Right renal pelvis (tissue), 4 donors: ENCODE measurements around the gene HACD2. TPM values are rescaled to one million over a fixed set of nuclear protein-coding genes. Genes with fewer than 3 reads are reported as not detected.

Experiments
- DNase-seq, 4 donors: peaks; one replicate each; pipeline ENCODE4 v3.0.0-alpha.2; 2013; ENCODE audit warnings: low read depth in 4 of 4, low spot score in 3 of 4, missing footprints in 1 of 4
- polyA plus RNA-seq, 4 donors: library from polyadenylated mRNA; unstranded; fragments of 120-200 nt; gene quantifications; one replicate each; pipeline ENCODE4 v1.2.1, GENCODE V29; 2013; ENCODE audit not compliant: insufficient read length in 4 of 4

HACD2 gene
- polyA plus RNA-seq, 4 donors: 45.6 to 60.1 (median 54.3) TPM

- DNase-seq: no peak
Observed at GRCh38 chr3:123576122-123576521, 8.7 kb downstream of the HACD2 start.

- DNase-seq: no peak
Observed at GRCh38 chr3:123571973-123572365, 12.9 kb downstream of the HACD2 start.

DNA sequence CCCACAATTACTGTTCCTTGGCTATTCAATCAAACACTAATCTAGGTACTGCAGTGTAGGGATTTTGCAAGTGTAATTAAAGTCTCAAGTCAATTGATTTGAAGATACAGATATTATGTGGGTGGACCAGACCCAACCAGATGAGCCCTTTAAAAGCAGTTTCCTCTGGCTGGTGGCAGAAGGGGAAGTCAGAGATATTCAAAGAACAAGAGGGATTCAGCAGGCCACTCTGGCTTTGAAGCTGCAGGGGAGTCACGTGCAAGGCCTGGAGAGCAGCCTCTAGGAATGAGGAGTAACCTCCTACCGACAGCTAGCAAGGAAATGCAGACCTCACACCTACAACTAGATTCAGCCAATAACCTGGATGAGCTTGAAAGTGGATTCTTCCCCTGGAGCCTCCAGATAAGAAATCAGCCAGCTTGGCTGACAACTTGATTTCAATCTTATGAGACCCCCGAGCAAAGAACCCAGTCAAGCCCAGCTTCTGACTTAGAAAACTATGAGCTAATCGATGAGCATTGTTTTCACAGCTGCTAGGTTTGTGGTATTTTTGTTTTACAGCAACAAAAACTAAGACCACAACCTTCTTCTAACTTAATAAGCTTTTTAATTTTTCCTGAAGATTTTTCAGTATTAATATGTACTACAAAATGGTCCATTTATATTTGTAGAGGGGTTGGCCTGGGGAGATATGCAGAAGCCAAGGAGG is 13.4 kb downstream of the HACD2 start:
- DNase-seq: no peak

GRCh38 chr3:123568875-123569274 is 16.0 kb downstream of the HACD2 start:
- DNase-seq: no peak

DNA sequence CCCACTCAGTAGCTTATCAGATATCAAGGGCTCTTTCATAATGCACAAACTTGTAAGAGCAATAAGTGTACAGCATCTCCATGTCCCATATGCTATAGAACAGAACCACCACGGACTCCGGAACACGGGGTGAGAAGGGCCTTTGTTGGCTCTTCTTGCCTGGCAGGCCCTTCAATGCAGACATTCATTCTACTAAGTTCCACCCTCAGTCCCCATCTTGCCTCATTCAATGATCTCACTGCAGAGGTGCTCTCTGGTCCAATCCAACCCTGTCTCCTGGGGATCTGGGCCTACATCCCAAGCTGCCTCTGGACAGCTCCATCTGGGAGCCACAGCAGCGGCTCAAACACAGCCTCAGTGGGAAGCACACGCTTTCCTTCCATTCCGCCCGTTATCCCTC is 16.8 kb downstream of the HACD2 start:
- no peak for DNase-seq

GRCh38 chr3:123564056-123564455 is 20.8 kb downstream of the HACD2 start:
- DNase-seq: no peak

- DNase-seq: no peak
Observed at GRCh38 chr3:123562547-123562946, 22.3 kb downstream of the HACD2 start.

- DNase-seq: no peak
Observed at GRCh38 chr3:123561188-123561587, 23.7 kb downstream of the HACD2 start.

DNA sequence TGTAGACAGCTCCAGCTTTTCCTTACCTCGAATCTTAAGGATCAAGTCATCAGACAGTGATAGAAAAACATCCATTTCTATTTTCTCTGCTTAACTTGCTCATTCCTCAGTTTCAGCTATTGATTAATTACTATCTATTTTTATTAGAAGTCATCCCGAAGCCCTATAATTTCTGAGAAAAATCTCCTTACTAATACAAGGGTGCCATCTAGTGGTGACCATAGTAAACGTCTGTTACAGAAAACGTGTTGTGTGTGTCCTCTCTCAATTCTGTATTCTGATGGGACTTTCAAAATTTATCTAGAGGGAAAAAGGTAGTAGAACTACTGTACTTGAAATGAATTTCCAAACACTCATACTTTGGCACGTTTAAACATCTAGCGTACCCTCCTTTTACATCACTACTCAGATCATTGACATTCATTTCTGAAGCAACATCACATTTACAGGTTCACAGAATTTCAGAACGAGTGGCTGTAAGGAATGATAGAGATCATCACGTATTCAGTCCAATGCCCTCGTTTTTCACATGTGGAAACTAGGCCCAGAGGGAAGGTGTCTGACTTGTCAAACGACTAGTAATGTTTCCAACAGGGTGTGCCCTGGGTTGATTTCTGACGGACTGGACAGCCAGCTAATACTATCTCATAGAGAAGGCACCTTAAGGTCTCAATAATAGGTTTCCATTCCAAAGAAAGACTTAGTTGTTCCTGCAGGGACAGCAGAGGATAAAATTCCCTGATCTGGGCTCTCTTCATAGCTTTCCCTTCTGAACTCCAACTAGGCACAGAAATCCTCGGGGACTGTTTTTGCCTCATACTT is 25.6 kb downstream of the HACD2 start:
- DNase-seq: peak; percentile 22 to 34 (median 28)

DNA sequence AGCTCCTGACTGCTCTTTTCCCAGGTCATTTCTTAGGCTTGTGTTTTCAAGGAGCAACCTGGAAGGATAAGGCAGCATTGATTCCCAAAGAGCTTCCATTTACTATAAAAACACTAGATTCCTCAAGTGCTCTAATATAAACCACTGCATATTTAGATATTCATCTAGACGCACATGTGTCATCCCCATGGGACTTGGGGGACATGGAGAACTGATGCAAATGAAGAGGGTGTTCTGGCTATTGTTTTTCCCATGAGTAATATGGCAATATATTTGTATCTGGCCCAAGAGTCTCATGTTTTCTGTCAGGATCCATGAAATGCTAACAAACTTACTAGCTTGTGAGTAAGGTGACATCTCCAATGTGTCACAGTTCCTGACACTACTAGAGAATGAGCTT is 31.3 kb downstream of the HACD2 start:
- no peak for DNase-seq

DNA sequence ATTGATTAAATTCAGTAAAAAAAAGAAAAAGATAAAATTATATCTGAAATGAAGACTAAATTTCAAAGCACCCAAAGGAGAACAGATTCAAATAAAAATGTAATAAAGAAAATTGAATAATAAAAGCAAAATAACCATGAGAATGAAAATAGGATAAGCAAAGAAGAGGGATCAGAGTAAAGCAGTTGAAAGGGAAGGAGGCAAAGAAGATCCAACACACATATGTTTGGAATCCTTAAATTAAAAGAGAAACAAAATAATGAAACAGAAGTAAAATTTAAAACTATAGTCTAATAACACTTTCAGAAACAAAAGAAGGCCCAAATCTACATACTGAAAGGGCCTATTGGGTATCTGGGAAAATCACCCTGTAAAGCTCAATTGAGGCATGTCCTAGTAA is 32.1 kb downstream of the HACD2 start:
- DNase-seq: no peak

GRCh38 chr3:123552095-123552714 is 32.6 kb downstream of the HACD2 start:
- no peak for DNase-seq

- peak in 1 of 4 donors; percentile 12 for DNase-seq
Observed at GRCh38 chr3:123547881-123548519, 36.9 kb downstream of the HACD2 start.

- no peak for DNase-seq
Observed at GRCh38 chr3:123546133-123546755, 38.6 kb downstream of the HACD2 start.

DNA sequence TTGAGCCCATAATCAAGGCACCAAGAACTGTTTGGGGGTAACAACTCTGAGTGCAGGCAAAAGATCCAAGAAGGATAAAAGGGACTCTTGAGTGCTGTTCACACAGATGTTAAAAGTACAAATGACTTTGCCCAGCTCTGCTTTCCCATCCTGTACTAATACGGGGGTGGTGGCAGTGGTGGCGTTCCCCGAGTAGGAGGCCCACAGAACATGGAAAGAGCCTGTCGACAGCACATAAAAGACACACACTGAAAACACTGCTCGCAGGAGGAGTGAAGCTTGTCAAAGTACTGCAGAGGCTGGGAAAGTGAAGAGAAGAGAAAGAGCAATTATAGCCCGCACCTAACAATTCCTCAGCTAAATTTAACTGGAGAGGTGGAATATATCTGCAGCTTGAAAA is 40.9 kb downstream of the HACD2 start:
- no peak for DNase-seq

DNA sequence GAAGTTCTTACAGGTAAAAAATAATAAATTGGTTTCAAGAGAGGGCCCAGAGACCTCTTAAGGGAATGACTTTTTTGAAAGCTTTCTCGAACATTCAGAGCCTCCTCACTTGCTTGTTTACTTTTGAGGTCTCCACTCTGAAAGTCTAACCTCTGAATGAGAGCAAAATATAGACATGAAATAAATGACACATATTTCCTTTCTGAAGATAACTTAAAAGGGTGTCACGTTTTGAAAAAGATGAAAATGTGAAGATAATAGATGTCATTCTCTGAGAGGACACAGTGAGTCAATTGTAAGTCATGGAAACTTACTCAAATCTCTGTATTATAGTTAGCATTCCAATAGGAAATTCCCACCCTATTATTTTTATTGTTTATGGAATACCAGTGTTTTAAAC is 44.6 kb downstream of the HACD2 start:
- DNase-seq: no peak

DNA sequence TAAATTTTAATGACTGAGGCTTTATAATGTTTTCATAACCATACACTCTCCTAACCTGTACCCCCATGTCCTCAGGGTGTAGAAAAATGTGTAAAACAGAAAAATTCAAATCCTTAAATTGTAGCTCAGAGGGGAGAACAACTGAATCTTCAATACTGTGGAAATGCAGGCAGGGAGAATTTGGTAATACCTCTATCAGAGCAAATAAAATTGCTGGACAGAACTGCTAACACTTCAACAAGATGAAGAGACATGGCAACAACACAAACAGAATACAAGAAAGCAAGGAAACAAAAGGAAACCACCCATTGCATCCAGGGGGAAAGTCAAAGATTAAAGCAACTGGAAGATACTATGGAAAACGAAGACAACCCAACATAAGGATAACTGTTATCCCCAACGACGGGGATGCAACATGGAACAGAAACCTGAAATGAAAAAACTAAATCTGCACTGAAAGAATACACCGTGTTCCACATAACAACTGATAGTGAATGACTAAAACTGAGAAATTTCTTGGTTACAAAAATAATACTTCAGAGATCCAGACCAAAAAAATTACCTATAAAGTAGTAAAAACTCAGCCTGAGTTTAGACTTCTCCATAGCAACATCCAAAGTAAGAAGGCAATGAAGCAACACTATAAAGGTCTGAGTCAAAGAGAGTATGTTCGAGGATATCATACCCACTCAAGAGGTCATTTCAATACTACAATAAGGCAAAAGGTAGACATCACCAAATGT is 48.5 kb downstream of the HACD2 start:
- no peak for DNase-seq

DNA sequence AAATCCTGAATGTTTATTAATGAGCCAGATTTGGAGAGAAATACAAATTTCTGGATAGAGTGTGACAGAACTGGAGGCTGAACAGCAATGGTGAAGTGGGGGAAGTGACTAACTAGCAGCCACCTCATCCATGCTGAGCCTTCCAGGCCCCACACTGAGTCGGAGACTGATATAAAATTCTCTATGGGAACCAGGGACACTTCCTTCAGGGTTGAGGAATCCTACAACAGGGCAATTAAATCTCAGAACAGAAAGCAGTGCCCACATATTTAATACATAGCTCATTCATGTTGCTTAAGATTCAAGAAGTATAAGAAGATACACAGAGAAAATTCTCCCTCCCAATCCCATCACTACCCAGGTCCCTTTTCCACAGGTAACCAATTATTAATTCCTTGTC is 49.3 kb downstream of the HACD2 start:
- DNase-seq: no peak

- DNase-seq: no peak
Observed at GRCh38 chr3:123534264-123534663, 50.6 kb downstream of the HACD2 start.

GRCh38 chr3:123533554-123534159 is 51.2 kb downstream of the HACD2 start:
- no peak for DNase-seq
